GM18951 (cell line): Measurements from ENCODE around the gene WDR82.

Experiments used
- POLR2A ChIP-seq: IDR thresholded peaks from 4 replicates; pipeline ENCODE4 v1.6.1; 2011; ENCODE audit warnings: mild to moderate bottlenecking; ENCODE audit not compliant: insufficient read length, insufficient read depth; ENCODE audit errors: extremely low read depth
- in situ Hi-C: fragments of 300-500 bp; cut with MboI; formaldehyde crosslinking; loops from one replicate; pipeline ENCODE4 v1.12.0; 2022; ENCODE audit warnings: low sequenced_read_pairs, mixed read lengths, inconsistent platforms; ENCODE audit not compliant: unreplicated experiment

WDR82 gene

GRCh38 chr3:52238193-52238760, 40.2 kb downstream of the WDR82 start:
- no peak for TF ChIP-seq POLR2A
- in situ Hi-C loops: no loop called here

GRCh38 chr3:52237657-52238172, 40.7 kb downstream of the WDR82 start:
- in situ Hi-C loops: no loop called here
- TF ChIP-seq POLR2A: no peak

GRCh38 chr3:52237006-52237656, 41.3 kb downstream of the WDR82 start:
- in situ Hi-C loops: no loop called here
- no peak for TF ChIP-seq POLR2A

GRCh38 chr3:52236424-52236886, 42.0 kb downstream of the WDR82 start:
- no peak for TF ChIP-seq POLR2A
- in situ Hi-C loops: no loop called here

GRCh38 chr3:52234516-52235447, 43.7 kb downstream of the WDR82 start:
- in situ Hi-C loops: no loop called here
- no peak for TF ChIP-seq POLR2A

GRCh38 chr3:52233968-52234367, 44.5 kb downstream of the WDR82 start:
- no peak for TF ChIP-seq POLR2A
- in situ Hi-C loops: no loop called here

GRCh38 chr3:52233108-52233591, 45.3 kb downstream of the WDR82 start:
- TF ChIP-seq POLR2A: no peak
- in situ Hi-C loops: no loop called here

GRCh38 chr3:52232279-52233107, 46.0 kb downstream of the WDR82 start:
- no peak for TF ChIP-seq POLR2A
- in situ Hi-C loops: no loop called here

- TF ChIP-seq POLR2A: no peak
- in situ Hi-C loops: no loop called here
Observed at GRCh38 chr3:52231502-52232278, 46.8 kb downstream of the WDR82 start.

GRCh38 chr3:52230889-52231499, 47.5 kb downstream of the WDR82 start:
- in situ Hi-C loops: no loop called here
- no peak for TF ChIP-seq POLR2A

GRCh38 chr3:52230461-52230860, 48.0 kb downstream of the WDR82 start:
- in situ Hi-C loops: no loop called here
- no peak for TF ChIP-seq POLR2A
